ENCODE results near the gene SMARCAL1. TPM values are rescaled to one million over a fixed set of nuclear protein-coding genes. Genes with fewer than 3 reads are reported as not detected.

Gene SMARCAL1
- total and polyA plus RNA-seq, 4 donors = 3.4 to 9.3 (median 5.4) TPM

DNA sequence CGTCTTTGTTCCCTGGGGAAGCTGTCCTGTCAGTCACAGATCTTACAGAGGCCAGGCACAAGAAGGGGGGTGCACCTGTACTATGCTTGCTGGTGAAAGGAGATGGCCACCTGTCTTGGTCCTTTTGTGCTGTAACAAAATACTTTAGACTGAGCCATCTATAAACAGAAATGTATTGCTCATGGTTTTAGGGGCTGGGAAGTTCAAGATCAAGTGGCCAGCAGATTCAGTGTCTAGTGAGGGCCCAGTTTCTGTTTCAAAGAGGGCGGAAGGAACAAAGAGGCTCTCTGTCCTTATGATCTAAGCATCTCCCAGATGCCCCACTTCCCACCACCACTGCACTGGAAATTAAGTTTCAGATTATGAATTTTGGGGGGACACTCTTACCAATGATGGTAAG lies 50.9 kb downstream of the SMARCAL1 start:
- Histone ChIP-seq H3K9me3 (ENCODE audit: control insufficient read depth in 4 of 4, low read length in 3 of 4) (no peaks in the 10 kb centered on the region), H3K36me3 (ENCODE audit: control insufficient read depth in 4 of 4, insufficient read depth in 3 of 4, low read depth in 1 of 4, low read length in 3 of 4) (peaks cover 3 to 11% (median 4%) of the 10 kb centered on the region in 4 donors), H3K4me1 (ENCODE audit: control insufficient read depth in 4 of 4, insufficient read depth in 4 of 4, low read length in 3 of 4) (no peaks in the 10 kb centered on the region), H3K4me3 (ENCODE audit: low read depth in 1 of 3, low read length in 3 of 3) (no peak overlapping the region), H3K27me3 (ENCODE audit: control insufficient read depth in 4 of 4, insufficient read depth in 4 of 4, low read length in 3 of 4) (no peaks in the 10 kb centered on the region), H3K27ac (ENCODE audit: low read depth in 1 of 2, low read length in 2 of 2) (no peak overlapping the region), H3K9ac (ENCODE audit: low read depth in 1 of 2, low read length in 2 of 2) (no peak overlapping the region)
- no peak for DNase-seq (ENCODE audit: low spot score)
- TF ChIP-seq GABPA (IDR thresholded peaks at IDR 0.05 in 1 of 2, conservative IDR thresholded peaks at IDR 0.05 in 1 of 2) = no peak
- TF ChIP-seq, protein P1, sequence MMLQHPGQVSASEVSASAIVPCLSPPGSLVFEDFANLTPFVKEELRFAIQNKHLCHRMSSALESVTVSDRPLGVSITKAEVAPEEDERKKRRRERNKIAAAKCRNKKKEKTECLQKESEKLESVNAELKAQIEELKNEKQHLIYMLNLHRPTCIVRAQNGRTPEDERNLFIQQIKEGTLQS (IDR thresholded peaks at IDR 0.05) = no peak
- no peak for TF ChIP-seq SP1 (IDR thresholded peaks at IDR 0.05)
- TF ChIP-seq, protein P2, sequence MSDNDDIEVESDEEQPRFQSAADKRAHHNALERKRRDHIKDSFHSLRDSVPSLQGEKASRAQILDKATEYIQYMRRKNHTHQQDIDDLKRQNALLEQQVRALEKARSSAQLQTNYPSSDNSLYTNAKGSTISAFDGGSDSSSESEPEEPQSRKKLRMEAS (IDR thresholded peaks at IDR 0.05) = no peak
- no peak for TF ChIP-seq FOXA2 (IDR thresholded peaks at IDR 0.05)
- no peak for TF ChIP-seq NR2F2 (IDR thresholded peaks at IDR 0.05)
- no peak for TF ChIP-seq HNF4A (conservative IDR thresholded peaks at IDR 0.05)
- no peak for TF ChIP-seq FOXA1 (IDR thresholded peaks at IDR 0.05)
- TF ChIP-seq, protein P3, sequence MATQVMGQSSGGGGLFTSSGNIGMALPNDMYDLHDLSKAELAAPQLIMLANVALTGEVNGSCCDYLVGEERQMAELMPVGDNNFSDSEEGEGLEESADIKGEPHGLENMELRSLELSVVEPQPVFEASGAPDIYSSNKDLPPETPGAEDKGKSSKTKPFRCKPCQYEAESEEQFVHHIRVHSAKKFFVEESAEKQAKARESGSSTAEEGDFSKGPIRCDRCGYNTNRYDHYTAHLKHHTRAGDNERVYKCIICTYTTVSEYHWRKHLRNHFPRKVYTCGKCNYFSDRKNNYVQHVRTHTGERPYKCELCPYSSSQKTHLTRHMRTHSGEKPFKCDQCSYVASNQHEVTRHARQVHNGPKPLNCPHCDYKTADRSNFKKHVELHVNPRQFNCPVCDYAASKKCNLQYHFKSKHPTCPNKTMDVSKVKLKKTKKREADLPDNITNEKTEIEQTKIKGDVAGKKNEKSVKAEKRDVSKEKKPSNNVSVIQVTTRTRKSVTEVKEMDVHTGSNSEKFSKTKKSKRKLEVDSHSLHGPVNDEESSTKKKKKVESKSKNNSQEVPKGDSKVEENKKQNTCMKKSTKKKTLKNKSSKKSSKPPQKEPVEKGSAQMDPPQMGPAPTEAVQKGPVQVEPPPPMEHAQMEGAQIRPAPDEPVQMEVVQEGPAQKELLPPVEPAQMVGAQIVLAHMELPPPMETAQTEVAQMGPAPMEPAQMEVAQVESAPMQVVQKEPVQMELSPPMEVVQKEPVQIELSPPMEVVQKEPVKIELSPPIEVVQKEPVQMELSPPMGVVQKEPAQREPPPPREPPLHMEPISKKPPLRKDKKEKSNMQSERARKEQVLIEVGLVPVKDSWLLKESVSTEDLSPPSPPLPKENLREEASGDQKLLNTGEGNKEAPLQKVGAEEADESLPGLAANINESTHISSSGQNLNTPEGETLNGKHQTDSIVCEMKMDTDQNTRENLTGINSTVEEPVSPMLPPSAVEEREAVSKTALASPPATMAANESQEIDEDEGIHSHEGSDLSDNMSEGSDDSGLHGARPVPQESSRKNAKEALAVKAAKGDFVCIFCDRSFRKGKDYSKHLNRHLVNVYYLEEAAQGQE (IDR thresholded peaks at IDR 0.05) = no peak
- TF ChIP-seq, protein P4, sequence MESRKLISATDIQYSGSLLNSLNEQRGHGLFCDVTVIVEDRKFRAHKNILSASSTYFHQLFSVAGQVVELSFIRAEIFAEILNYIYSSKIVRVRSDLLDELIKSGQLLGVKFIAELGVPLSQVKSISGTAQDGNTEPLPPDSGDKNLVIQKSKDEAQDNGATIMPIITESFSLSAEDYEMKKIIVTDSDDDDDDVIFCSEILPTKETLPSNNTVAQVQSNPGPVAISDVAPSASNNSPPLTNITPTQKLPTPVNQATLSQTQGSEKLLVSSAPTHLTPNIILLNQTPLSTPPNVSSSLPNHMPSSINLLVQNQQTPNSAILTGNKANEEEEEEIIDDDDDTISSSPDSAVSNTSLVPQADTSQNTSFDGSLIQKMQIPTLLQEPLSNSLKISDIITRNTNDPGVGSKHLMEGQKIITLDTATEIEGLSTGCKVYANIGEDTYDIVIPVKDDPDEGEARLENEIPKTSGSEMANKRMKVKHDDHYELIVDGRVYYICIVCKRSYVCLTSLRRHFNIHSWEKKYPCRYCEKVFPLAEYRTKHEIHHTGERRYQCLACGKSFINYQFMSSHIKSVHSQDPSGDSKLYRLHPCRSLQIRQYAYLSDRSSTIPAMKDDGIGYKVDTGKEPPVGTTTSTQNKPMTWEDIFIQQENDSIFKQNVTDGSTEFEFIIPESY (IDR thresholded peaks at IDR 0.05) = no peak
- no peak for TF ChIP-seq TAF1 (conservative IDR thresholded peaks at IDR 0.05)
- no peak for TF ChIP-seq RAD21 (IDR thresholded peaks at IDR 0.05)
- TF ChIP-seq, protein P5, sequence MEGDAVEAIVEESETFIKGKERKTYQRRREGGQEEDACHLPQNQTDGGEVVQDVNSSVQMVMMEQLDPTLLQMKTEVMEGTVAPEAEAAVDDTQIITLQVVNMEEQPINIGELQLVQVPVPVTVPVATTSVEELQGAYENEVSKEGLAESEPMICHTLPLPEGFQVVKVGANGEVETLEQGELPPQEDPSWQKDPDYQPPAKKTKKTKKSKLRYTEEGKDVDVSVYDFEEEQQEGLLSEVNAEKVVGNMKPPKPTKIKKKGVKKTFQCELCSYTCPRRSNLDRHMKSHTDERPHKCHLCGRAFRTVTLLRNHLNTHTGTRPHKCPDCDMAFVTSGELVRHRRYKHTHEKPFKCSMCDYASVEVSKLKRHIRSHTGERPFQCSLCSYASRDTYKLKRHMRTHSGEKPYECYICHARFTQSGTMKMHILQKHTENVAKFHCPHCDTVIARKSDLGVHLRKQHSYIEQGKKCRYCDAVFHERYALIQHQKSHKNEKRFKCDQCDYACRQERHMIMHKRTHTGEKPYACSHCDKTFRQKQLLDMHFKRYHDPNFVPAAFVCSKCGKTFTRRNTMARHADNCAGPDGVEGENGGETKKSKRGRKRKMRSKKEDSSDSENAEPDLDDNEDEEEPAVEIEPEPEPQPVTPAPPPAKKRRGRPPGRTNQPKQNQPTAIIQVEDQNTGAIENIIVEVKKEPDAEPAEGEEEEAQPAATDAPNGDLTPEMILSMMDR (IDR thresholded peaks at IDR 0.05; ENCODE audit: low read depth, low read length, missing input control) = no peak
- TF ChIP-seq JUND (IDR thresholded peaks at IDR 0.05) = no peak
- TF ChIP-seq EGR1 (IDR thresholded peaks at IDR 0.05; ENCODE audit: low read depth in 2 of 2) = no peak
- WGBS = 96% methylated on average over 2 of the region's 2 CpGs

DNA sequence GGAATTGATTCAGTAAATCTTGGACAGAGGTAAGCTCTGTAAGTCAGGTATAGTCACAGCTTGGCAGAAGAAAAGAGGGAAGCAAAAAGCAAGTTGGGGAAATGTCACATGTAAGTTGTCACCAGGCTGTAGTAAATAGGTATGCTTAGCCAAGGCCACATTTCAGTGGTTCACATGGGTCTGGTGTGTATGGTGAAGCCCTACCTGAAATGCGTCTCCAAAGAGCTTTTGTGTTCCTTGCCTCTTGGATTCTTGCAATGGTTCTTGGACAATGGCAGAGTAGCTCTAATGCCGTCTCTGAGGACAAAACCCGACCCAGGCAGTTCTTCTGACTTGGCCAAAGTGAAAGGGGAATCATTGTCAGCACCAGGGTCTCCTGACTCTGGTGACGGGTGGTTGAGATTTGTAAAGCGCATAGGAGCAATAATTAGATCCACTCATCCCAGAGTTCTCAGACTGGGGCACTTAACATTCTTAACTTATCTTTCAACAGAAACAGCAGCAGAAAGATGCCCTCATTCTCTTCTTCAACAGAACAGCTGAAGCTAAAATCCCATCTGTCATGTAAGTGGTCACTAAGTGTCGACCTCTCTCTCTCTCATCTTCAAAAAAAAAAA lies 51.9 kb downstream of the SMARCAL1 start:
- 97% methylated on average over 6 of the region's 6 CpGs for WGBS
- H3K36me3 ChIP-seq (ENCODE audit: control insufficient read depth in 4 of 4, insufficient read depth in 3 of 4, low read depth in 1 of 4, low read length in 3 of 4) = peaks cover 3 to 13% (median 7%) of the 10 kb centered on the region in 4 donors
- TF ChIP-seq EGR1 (IDR thresholded peaks at IDR 0.05; ENCODE audit: low read depth in 2 of 2) = no peak
- no peak for TF ChIP-seq HNF4A (conservative IDR thresholded peaks at IDR 0.05)
- TF ChIP-seq SP1 (IDR thresholded peaks at IDR 0.05) = no peak
- TF ChIP-seq, protein P4 (IDR thresholded peaks at IDR 0.05) = no peak
- TF ChIP-seq JUND (IDR thresholded peaks at IDR 0.05) = no peak
- TF ChIP-seq, protein P5 (IDR thresholded peaks at IDR 0.05; ENCODE audit: low read depth, low read length, missing input control) = no peak

More for the DNA sequence above, 51.9 kb downstream of the SMARCAL1 start:
- no peak overlapping the region for H3K4me3 ChIP-seq (ENCODE audit: low read depth in 1 of 3, low read length in 3 of 3)
- H3K4me1 ChIP-seq (ENCODE audit: control insufficient read depth in 4 of 4, insufficient read depth in 4 of 4, low read length in 3 of 4) = no peaks in the 10 kb centered on the region
- H3K9me3 ChIP-seq (ENCODE audit: control insufficient read depth in 4 of 4, low read length in 3 of 4) = no peaks in the 10 kb centered on the region
- no peak overlapping the region for H3K27ac ChIP-seq (ENCODE audit: low read depth in 1 of 2, low read length in 2 of 2)
- H3K27me3 ChIP-seq (ENCODE audit: control insufficient read depth in 4 of 4, insufficient read depth in 4 of 4, low read length in 3 of 4) = no peaks in the 10 kb centered on the region
- no peak for DNase-seq (ENCODE audit: low spot score)
- H3K9ac ChIP-seq (ENCODE audit: low read depth in 1 of 2, low read length in 2 of 2) = no peak overlapping the region

All from liver (tissue), 9 donors.